Left renal cortex interstitium (tissue), 4 donors: ENCODE results near the gene NFIL3. TPM values are rescaled to one million over a fixed set of nuclear protein-coding genes. Genes with fewer than 3 reads are reported as not detected.
"Not testable (repeated sequence)": the region's sequence is repeated elsewhere in the genome, so short reads cannot be mapped to it uniquely, and the experiment has no call there.

Experiments
- DNase-seq, 4 donors: peaks; one replicate each; pipeline ENCODE4 v3.0.0-alpha.2; 2013; ENCODE audit warnings: low read depth in 4 of 4, low spot score in 2 of 4, missing footprints in 1 of 4
- polyA plus RNA-seq, 4 donors: library from polyadenylated mRNA; unstranded; fragments of 120-200 nt; gene quantifications; one replicate each; pipeline ENCODE4 v1.2.1, GENCODE V29; 2013; ENCODE audit not compliant: insufficient read length in 4 of 4

The NFIL3 gene
- polyA plus RNA-seq, 4 donors: 23.0 to 31.9 (median 30.4) TPM

- no peak for DNase-seq
Measured at GRCh38 chr9:91398926-91399325, 24.7 kb downstream of the NFIL3 start.

DNA sequence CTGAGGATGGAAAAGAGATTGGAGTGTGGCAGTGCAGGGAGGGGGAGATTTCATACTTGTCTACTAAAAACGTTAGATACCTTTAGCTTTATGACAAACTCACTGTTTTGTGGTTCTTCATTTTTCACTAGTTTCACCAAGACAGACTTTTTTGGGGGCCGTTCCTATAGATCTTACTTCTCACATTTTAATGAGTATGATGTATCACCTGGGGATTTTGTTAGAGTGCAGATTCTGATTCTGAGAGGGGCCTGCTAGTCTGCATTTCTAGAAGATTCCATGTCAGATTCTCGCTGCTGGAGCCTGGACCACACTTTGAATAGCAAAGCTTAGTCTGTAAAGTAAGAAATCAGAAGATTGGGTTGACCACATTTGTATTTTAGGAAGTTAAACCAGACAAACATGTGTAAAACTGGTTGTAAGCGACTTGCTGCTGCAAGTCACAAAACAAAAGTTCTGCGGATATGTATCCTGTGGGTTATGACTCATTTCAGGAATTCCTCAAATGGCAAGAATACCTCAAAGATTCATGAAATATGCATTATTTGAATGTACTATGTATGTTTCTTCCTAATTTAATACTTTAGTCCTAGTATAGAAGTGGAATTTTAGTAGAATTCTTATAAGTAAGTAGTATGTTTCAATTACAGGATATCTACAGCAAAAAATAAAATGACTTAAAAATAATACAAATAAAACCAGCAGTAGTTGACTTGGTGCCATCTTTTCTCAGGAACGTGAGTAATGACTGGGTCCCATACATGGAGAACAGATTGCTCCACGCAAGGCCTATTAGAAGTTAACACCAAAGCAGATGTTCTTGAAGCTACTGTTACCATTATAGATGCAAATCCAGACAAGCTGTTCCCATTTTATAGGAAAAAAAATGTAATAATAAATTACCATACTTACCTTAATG is 27.8 kb downstream of the NFIL3 start:
- no peak for DNase-seq

- DNase-seq: no peak
Measured at GRCh38 chr9:91395106-91395552, 28.5 kb downstream of the NFIL3 start.

DNA sequence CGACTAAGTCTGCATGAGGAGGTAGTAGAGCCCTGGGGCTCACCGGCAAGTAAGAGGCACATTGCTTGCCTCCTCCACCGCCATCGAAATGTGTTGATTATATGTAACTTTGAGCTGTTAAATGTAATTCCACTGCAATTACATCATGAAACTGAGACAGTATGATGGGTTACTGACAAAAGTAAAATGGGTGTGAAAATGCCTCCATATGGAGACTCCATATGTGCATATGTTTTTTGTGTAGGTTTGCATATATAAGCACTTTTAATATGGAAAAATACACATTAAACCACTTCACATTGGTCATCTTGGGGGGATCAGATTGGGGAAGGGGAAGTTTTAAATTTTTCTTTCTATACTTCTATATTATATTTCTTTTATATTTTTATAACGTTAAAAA is 29.8 kb downstream of the NFIL3 start:
- DNase-seq: no peak

- no peak for DNase-seq
Measured at GRCh38 chr9:91392435-91392834, 31.2 kb downstream of the NFIL3 start.

DNA sequence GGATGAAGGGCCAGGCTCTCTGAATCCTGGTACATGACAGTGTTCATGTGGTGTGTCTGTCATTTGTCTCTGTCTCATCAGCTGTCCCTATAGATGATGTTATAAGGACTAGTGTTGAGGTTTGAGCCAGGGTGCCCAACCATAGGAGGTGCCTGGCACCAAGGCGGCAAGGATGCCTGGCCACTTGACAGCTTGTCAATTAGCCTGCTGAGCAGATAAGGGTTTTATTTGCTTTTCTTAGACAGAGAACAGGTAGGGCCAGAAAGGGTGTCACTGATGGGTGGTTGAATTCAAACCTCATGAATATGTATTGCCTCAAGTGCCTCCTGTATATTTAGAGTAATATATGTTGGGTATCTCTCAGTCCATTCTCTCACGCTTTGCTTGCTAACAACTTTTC is 31.8 kb downstream of the NFIL3 start:
- no peak for DNase-seq

DNA sequence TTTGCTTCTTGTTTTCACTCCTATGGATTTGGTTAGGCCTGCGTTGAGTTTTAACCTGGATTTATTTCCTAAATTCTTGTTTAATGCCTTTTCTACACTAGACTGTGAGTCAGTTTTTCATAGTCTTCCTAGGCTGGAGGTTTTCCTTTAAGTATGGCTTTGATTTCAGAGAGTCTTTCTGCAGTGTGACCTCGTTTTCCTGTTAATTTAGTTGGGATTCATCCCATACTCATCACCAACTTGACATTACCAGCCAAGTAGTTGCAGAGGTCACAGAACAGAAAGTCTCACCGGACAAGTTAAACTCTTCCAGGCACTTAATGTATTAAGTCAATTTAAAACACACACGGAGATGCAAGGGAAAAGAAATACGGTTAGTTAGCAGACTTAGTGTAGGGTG is 32.2 kb downstream of the NFIL3 start:
- no peak for DNase-seq

DNA sequence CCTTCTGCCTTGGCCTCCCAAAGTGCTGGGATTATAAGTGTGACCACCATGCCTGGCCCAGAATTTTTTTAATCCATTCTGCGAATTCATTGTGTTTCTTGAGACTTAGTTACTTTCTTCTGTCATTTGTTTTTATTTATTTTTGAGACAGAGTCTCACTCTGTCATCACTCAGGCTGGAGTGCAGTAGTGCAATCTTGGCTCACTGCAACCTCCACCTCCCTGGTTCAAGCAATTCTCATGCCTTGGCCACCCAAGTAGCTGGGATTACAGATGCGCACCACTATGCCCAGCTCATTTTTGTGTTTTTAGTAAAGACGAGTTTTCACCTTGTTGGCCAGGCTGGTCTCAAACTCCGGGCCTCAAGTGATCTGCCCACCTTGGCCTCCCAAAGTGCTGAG is 33.9 kb downstream of the NFIL3 start:
- not testable (repeated sequence) for DNase-seq

- DNase-seq: no peak
Measured at GRCh38 chr9:91386765-91387164, 36.9 kb downstream of the NFIL3 start.

DNA sequence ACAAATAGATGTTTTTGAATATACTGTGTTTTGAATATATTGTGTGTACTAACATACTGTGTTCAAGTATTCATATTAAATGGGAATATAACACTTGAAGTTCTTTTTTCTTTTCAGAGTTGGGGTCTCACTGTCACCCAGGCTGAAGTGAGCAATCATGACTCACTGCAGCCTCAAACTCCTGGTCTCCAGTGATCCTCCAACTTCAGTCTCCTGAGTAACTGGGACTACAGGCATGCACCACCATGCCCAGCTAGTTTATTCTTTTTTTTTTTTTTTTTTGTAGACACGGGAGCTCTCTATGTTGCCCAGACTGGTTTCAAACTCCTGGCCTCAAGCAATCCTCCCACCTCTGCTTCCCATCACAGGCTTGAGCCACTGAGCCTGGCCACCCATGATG is 38.7 kb downstream of the NFIL3 start:
- no peak for DNase-seq

DNA sequence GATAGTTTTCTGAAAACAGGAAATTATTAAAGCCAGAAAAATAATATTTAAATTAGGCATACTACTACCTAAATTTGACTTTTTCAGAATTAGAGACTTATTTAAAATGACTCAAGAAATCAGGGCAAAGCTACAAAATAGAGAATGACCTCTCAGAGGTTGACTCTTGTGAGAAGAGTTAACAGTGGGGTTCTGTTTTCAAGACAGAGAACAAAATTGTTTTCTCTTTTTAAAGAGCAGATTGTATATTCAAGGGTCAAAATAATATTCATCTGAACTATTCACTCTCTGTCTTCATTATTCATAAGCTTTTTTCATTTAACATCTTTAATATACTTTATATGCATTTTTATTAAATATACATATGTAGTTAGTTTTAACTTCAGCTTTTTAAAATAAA is 40.1 kb downstream of the NFIL3 start:
- no peak for DNase-seq

- no peak for DNase-seq
Measured at GRCh38 chr9:91382298-91382697, 41.3 kb downstream of the NFIL3 start.

DNA sequence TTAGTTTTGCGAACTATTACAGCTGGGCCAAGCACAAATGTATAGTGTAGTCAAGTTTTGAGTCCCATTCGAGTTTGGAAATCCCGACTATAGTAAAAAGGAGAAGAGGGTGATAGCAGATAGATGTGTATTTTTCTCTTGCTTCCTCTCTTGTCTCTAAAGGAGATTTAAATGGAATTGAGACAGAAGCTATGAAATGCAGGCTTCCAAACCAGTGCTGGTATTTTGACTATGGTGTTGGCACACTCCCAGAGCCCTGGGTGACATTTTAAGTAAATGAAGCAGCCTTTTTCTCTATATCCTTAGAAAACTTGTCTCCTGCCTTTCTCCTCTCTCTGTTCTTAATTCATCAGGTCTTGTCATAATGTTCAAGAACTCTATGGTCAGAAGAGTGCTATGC is 44.2 kb downstream of the NFIL3 start:
- no peak for DNase-seq

GRCh38 chr9:91378695-91379127 is 44.9 kb downstream of the NFIL3 start:
- no peak for DNase-seq

DNA sequence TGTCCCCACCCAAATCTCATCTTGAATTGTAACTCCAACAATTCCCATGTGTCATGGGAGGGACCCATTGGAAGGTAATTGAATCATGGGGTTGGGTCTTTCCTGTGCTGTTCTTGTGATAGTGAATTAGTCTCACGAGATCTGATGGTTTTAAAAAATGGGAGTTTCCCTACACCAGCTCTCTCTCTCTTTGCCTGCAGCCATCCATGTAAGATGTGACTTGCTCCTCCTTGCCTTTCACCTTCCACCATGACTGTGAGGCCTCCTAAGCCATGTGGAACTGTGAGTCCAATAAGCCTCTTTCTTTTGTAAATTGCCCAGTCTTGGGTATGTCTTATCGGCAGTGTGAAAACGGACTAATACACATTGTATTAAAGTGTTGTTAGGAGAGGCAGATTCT is 45.6 kb downstream of the NFIL3 start:
- not testable (repeated sequence) for DNase-seq

- DNase-seq: no peak
Measured at GRCh38 chr9:91376239-91376638, 47.4 kb downstream of the NFIL3 start.

GRCh38 chr9:91374939-91375338 is 48.7 kb downstream of the NFIL3 start:
- DNase-seq: no peak

- DNase-seq: no peak
Measured at GRCh38 chr9:91371894-91372293, 51.7 kb downstream of the NFIL3 start.

- not testable (repeated sequence) for DNase-seq
Measured at GRCh38 chr9:91370006-91370405, 53.6 kb downstream of the NFIL3 start.

- no peak for DNase-seq
Measured at GRCh38 chr9:91364702-91365101, 58.9 kb downstream of the NFIL3 start.

DNA sequence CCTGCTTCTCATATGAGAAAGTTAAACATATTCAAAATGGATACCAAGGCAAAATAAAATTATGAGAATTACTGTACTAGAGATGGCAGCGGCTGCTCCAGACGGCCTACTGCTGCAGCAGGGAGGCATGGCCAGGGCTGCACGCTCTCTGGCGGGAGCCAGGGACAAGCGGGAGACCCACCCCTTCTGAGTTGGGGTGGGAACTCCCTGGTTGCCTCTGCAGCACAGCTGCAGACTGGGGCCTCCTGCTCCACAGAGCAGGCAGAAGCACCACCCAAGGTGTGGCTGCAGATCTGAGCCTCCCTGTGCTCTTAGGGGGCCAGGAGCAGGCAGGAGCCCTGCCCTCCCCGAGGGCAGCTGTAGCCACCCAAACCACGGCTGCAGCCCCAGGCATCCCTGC is 59.6 kb downstream of the NFIL3 start:
- DNase-seq: no peak

DNA sequence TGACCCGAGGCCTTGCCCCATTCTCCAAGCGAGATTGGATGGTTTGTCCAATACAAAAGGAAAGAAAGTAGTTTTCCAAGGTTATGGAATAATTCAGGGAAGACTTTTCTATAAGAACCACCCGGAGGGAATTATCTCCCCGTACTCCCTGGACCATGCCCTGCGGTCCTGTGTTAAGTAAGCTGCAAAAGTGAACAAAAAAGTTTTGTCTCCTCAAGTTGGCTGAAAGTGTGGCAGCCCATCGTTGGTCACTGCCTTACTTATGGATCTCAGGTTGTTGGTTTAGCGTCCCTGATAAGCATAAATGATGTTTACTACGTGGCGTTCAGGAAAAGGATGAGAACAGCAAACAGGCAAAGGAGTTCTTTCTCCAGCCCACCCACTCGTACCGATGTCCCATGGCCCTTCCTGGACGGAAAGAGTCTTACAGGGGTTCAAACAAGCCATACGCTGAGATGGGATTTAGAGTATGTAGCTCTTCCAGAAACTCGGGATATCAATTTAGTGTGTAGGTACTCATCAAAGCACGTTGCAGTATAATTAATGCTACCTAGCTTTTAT is 61.5 kb downstream of the NFIL3 start:
- peak in 1 of 4 donors; percentile 53 for DNase-seq
